ENCODE measurements around the gene OLFML2A. TPM values are rescaled to one million over a fixed set of nuclear protein-coding genes. Genes with fewer than 3 reads are reported as not detected.

The OLFML2A gene
- total and polyA plus RNA-seq, 2 of the 13 experiments (the other 11 are each of a cell fraction or from before 2014, with no cell fraction given), result 0.01 to 0.02 TPM

GRCh38 chr9:124749284-124749683 lies 27.6 kb upstream of the OLFML2A start:
- H3K4me1 ChIP-seq (ENCODE audit: insufficient read depth, low read length), result peaks cover 28% of the 10 kb centered on the region
- no peak overlapping the region for H3K9ac ChIP-seq (ENCODE audit: insufficient read depth, low read depth, low read length)
- H3K9me3 ChIP-seq (ENCODE audit: low read length), result no peaks in the 10 kb centered on the region
- H3K79me2 ChIP-seq (ENCODE audit: insufficient read depth, low read length), result peaks cover 75% of the 10 kb centered on the region
- no peak for TF ChIP-seq SMARCC2 (IDR thresholded peaks at IDR 0.05)
- no peak for TF ChIP-seq ZBTB8A (CRISPR knock-in tag; IDR thresholded peaks at IDR 0.05; ENCODE audit: borderline replicate concordance, low read depth)
- FAIRE-seq (no peak), DNase-seq (ENCODE audit: low spot score) (no peak), ATAC-seq (no peak)
- in situ Hi-C loops (cut with HindIII; ENCODE audit: extremely low pct_ligation_motif_present, low pct_unique_long_range_greater_than_20kb) (no loop called here), intact Hi-C loops (cut with micrococcal nuclease; ENCODE audit: unreplicated experiment) (no loop called here)
- H3K27ac ChIP-seq (ENCODE audit: extremely low read length, insufficient read depth, low read length), result no peak overlapping the region
- no peak overlapping the region for H3K4me2 ChIP-seq (ENCODE audit: low read depth, low read length)
- no peaks in the 10 kb centered on the region for H3K27me3 ChIP-seq (ENCODE audit: control insufficient read depth in 1 of 2, insufficient read depth in 2 of 2, low read length in 2 of 2)
- no peak overlapping the region for H2AFZ ChIP-seq (ENCODE audit: low read length)
- CTCF ChIA-PET (ENCODE audit: low intra/inter-chr PET ratio, low total read pairs), result no interaction called here
- WGBS (ENCODE audit: low lambda C conversion rate), result 93% methylated on average over 3 of the region's 3 CpGs
- POLR2A ChIA-PET, result no interaction called here
- BruUV-seq (replicated peaks), result no TSS peak
- H3K36me3 ChIP-seq (replicated peaks in 1 of 2; ENCODE audit: control insufficient read depth in 1 of 2, insufficient read depth in 2 of 2, low read length in 2 of 2), result no peaks in the 10 kb centered on the region; a peak in 1 of 5 replicates
- H3K4me3 ChIP-seq (replicated peaks in 1 of 3; ENCODE audit: insufficient read depth in 1 of 3, low read depth in 2 of 3, low read length in 3 of 3), result no peak overlapping the region
- H4K20me1 ChIP-seq (ENCODE audit: insufficient read depth, low read length), result peaks cover 3% of the 10 kb centered on the region; the same call in 1 of the 2 replicates

- H2AFZ ChIP-seq (ENCODE audit: low read length), result no peak overlapping the region
- no peak for TF ChIP-seq KDM3A (CRISPR knock-in tag; IDR thresholded peaks at IDR 0.05; ENCODE audit: low read depth)
- no peak for TF ChIP-seq ZMAT3 (CRISPR knock-in tag; conservative IDR thresholded peaks at IDR 0.05)
- TF ChIP-seq TBX3 (IDR thresholded peaks at IDR 0.05; ENCODE audit: borderline replicate concordance), result 0 out of 2 replicates have a peak, but pooled peaks have one; percentile 14
- FAIRE-seq (no peak), ATAC-seq (no peak), DNase-seq (ENCODE audit: low spot score) (no peak)
- no peaks in the 10 kb centered on the region; a peak in 1 of 5 replicates for H3K36me3 ChIP-seq (replicated peaks in 1 of 2; ENCODE audit: control insufficient read depth in 1 of 2, insufficient read depth in 2 of 2, low read length in 2 of 2)
- H4K20me1 ChIP-seq (ENCODE audit: insufficient read depth, low read length), result peaks cover 3% of the 10 kb centered on the region; the same call in 1 of the 2 replicates
- 85% methylated on average over 2 of the region's 2 CpGs for WGBS (ENCODE audit: low lambda C conversion rate)
- no peaks in the 10 kb centered on the region for H3K9me3 ChIP-seq (ENCODE audit: low read length)
- H3K9ac ChIP-seq (ENCODE audit: insufficient read depth, low read depth, low read length), result no peak overlapping the region
- in situ Hi-C loops (cut with HindIII; ENCODE audit: extremely low pct_ligation_motif_present, low pct_unique_long_range_greater_than_20kb) (no loop called here), intact Hi-C loops (cut with micrococcal nuclease; ENCODE audit: unreplicated experiment) (no loop called here)
- ChIA-PET CTCF (ENCODE audit: low intra/inter-chr PET ratio, low total read pairs) (no interaction called here), POLR2A (no interaction called here)
- H3K27me3 ChIP-seq (ENCODE audit: control insufficient read depth in 1 of 2, insufficient read depth in 2 of 2, low read length in 2 of 2), result no peaks in the 10 kb centered on the region
- H3K4me1 ChIP-seq (ENCODE audit: insufficient read depth, low read length), result peaks cover 33% of the 10 kb centered on the region
- no peak overlapping the region for H3K27ac ChIP-seq (ENCODE audit: extremely low read length, insufficient read depth, low read length)
- H3K4me3 ChIP-seq (replicated peaks in 1 of 3; ENCODE audit: insufficient read depth in 1 of 3, low read depth in 2 of 3, low read length in 3 of 3), result no peak overlapping the region
- H3K4me2 ChIP-seq (ENCODE audit: low read depth, low read length), result no peak overlapping the region
- peaks cover 75% of the 10 kb centered on the region for H3K79me2 ChIP-seq (ENCODE audit: insufficient read depth, low read length)
- no TSS peak for BruUV-seq (replicated peaks)
Measured at GRCh38 chr9:124749781-124750180, 27.2 kb upstream of the OLFML2A start.

Measured in HepG2 (cell line).